ENCODE measurements around the gene MGAM2.

The MGAM2 gene

GRCh38 chr7:142249918-142250317 is 138.4 kb downstream of the MGAM2 start:
- ATAC-seq = no peak
- TF ChIP-seq CSRNP3 (CRISPR knock-in tag; IDR thresholded peaks at IDR 0.05) (no peak), ZC3H10 (CRISPR knock-in tag; IDR thresholded peaks at IDR 0.05) (no peak), ARNTL (CRISPR knock-in tag; IDR thresholded peaks at IDR 0.05; ENCODE audit: borderline replicate concordance, low read depth) (no peak), ZFP3 (CRISPR knock-in tag; IDR thresholded peaks at IDR 0.05) (no peak), ISL1 (CRISPR knock-in tag; IDR thresholded peaks at IDR 0.05) (no peak), OSR1 (CRISPR knock-in tag; IDR thresholded peaks at IDR 0.05) (no peak), TSHZ2 (CRISPR knock-in tag; IDR thresholded peaks at IDR 0.05) (no peak), TOX (CRISPR knock-in tag; IDR thresholded peaks at IDR 0.05; ENCODE audit: borderline replicate concordance) (no peak), GLIS3 (CRISPR knock-in tag; IDR thresholded peaks at IDR 0.05) (no peak), SNAI2 (CRISPR knock-in tag; IDR thresholded peaks at IDR 0.05) (no peak), BACH2 (CRISPR knock-in tag; IDR thresholded peaks at IDR 0.05; ENCODE audit: borderline replicate concordance) (no peak), ZFP30 (CRISPR knock-in tag; IDR thresholded peaks at IDR 0.05) (no peak), TCF4 (CRISPR knock-in tag; IDR thresholded peaks at IDR 0.05; ENCODE audit: borderline replicate concordance) (no peak), PATZ1 (CRISPR knock-in tag; IDR thresholded peaks at IDR 0.05; ENCODE audit: borderline replicate concordance) (no peak), ZNF565 (CRISPR knock-in tag; conservative IDR thresholded peaks at IDR 0.05; ENCODE audit: low read depth) (no peak)

- no peak for TF ChIP-seq CSRNP3 (CRISPR knock-in tag; IDR thresholded peaks at IDR 0.05)
- TF ChIP-seq ISL1 (CRISPR knock-in tag; IDR thresholded peaks at IDR 0.05) = no peak
- no peak for TF ChIP-seq ZNF8 (CRISPR knock-in tag; IDR thresholded peaks at IDR 0.05)
- no peak for TF ChIP-seq PPARA (CRISPR knock-in tag; IDR thresholded peaks at IDR 0.05; ENCODE audit: borderline replicate concordance)
- TF ChIP-seq ZNF565 (CRISPR knock-in tag; conservative IDR thresholded peaks at IDR 0.05; ENCODE audit: low read depth) = no peak
- no peak for TF ChIP-seq ZFP3 (CRISPR knock-in tag; IDR thresholded peaks at IDR 0.05)
- TF ChIP-seq ARNTL (CRISPR knock-in tag; IDR thresholded peaks at IDR 0.05; ENCODE audit: borderline replicate concordance, low read depth) = no peak
- no peak for TF ChIP-seq GLIS3 (CRISPR knock-in tag; IDR thresholded peaks at IDR 0.05)
- no peak for TF ChIP-seq ESRRG (CRISPR knock-in tag; IDR thresholded peaks at IDR 0.05)
- TF ChIP-seq, protein P1, sequence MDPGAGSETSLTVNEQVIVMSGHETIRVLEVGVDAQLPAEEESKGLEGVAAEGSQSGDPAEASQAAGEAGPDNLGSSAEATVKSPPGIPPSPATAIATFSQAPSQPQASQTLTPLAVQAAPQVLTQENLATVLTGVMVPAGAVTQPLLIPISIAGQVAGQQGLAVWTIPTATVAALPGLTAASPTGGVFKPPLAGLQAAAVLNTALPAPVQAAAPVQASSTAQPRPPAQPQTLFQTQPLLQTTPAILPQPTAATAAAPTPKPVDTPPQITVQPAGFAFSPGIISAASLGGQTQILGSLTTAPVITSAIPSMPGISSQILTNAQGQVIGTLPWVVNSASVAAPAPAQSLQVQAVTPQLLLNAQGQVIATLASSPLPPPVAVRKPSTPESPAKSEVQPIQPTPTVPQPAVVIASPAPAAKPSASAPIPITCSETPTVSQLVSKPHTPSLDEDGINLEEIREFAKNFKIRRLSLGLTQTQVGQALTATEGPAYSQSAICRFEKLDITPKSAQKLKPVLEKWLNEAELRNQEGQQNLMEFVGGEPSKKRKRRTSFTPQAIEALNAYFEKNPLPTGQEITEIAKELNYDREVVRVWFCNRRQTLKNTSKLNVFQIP (CRISPR knock-in tag; IDR thresholded peaks at IDR 0.05; ENCODE audit: borderline replicate concordance, low read depth) = no peak
- TF ChIP-seq TOX (CRISPR knock-in tag; IDR thresholded peaks at IDR 0.05; ENCODE audit: borderline replicate concordance) = no peak
- TF ChIP-seq TCF4 (CRISPR knock-in tag; IDR thresholded peaks at IDR 0.05; ENCODE audit: borderline replicate concordance) = no peak
- no peak for TF ChIP-seq SNAI2 (CRISPR knock-in tag; IDR thresholded peaks at IDR 0.05)
- TF ChIP-seq PATZ1 (CRISPR knock-in tag; IDR thresholded peaks at IDR 0.05; ENCODE audit: borderline replicate concordance) = no peak
- no peak for TF ChIP-seq ZFP30 (CRISPR knock-in tag; IDR thresholded peaks at IDR 0.05)
- ATAC-seq = no peak
Observed at GRCh38 chr7:142250705-142251104, 139.2 kb downstream of the MGAM2 start.

Measured in SK-N-SH treated with all-trans-retinoic acid at 6 μM for 48 hours (cell line).